GM18498 (cell line): ENCODE measurements around the gene ADORA2A.

Experiments
- ATAC-seq: cut with Tn5 transposase; IDR thresholded peaks from one replicate; pipeline ENCODE4 v1.9.1; 2021; ENCODE audit warnings: mild to moderate bottlenecking, moderate library complexity; ENCODE audit not compliant: unreplicated experiment

ADORA2A gene

DNA sequence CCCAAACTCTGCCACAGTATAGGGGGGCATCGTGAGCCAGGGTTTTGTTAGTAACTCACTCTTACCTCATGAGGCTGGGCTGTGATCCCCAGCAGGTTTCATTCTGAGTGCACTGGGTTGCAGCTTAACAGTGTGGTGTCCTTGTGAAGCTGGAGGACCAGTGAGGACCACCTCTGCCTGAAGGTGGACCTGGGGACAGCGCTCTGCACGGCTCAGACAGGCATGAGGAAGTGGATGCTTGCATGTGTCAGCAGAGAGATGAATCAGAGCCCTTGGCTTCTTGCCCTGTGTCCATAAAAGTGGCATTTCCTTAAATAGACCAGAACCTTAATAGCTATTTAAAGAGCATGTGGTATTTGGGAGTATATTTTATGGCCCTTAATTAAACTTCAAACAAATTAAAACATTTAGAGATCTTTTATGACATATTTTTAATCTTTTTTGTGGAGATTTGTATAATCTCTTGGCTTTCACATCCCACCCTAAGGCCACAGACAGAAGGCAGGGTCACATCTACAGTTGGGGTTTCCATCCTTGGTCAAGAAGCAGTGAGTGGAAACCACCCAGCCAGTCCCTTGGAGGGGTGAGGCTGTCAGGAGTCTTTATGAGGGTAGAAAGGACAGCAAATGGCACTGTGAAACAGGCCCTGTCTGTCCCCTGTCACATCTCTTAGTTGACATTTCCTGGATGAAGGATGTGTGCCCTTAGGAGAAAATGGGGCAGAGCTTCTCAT lies 24.8 kb upstream of the ADORA2A start:
- no peak for ATAC-seq

DNA sequence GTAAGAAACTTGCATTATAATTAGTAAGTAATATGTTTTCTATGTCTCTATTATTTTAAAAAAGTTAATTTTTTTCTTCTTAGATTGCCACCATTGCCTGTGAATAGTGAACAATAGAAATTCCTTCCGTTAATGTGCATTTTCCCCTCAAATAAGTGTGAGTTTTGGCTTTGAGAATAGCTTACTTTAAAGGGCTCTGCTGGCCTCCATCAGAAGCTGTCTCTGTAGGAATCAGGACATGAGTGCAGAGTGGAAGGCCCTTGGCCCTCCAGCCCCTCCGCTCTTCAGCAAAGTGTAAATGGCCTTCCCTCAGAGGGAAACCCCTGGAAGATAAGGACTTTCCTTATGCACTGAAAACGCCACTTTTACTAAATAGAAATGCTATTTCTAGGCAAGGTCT lies 24.1 kb upstream of the ADORA2A start:
- no peak for ATAC-seq

DNA sequence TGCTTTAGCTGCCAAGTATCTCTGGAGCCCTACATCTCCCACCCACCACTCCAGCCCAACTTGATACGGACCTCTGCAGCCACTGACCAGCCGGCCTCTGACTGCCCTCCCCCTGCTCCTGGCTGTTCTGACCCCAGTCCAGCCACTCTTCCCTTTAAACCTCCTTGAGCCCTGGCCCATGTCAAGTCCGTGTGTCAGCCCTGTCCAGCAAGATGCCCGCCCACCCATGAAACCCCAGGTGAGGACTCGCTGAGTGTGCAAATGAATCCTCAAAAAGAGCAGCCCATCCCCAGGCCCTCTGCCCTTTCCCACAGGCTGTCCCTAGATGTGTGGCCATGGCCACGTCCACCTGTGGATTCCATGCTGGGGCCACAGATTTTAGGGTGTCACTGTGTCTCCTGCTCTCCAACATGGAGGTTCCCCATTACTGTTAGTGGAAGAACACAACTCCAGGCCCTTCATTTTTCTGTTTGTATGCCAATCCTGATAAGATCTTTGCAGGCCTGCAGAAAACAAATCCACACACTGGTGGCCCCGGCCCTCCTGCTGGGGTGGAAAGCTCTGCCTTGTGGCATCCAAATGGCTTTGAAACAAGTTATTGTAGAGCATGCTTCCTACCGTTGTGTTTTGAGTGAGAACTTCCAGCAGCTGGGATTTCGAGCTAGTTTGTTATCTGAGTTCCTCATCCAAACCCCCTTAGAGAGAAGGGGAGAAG lies 22.7 kb upstream of the ADORA2A start:
- ATAC-seq: no peak

DNA sequence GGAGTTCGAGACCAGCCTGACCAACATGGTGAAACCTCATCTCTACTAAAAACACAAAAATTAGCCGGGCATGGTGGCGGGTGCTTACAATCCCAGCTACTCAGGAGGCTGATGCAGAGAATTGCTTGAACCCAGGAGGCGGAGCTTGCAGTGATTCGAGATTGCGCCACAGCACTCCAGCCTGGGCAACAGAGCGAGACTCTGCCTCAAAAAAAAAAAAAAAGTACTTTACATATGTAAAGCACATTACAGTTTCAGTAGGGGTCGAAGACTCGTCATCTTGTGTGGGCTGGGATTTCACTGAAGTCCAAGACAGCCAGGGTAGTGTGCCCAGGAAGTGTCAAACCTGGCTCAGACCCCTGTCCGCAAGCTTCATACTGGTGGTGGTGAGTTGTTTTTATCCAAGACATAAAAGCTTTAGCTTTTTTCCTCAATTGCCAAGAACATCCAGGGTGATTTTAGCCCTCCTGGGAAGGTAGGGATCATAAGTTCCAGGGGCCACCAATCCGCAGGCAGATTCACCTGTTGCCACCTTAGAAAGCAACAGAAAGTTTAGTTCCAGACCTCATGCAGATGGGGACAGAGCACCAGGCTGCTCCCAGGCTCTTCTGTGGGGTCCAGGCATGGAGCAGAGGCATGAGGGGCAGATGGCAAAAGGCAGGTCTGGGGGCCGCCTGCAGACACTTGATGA lies 21.6 kb upstream of the ADORA2A start:
- no peak for ATAC-seq

- no peak for ATAC-seq
Observed at GRCh38 chr22:24406322-24407277, 20.8 kb upstream of the ADORA2A start.

DNA sequence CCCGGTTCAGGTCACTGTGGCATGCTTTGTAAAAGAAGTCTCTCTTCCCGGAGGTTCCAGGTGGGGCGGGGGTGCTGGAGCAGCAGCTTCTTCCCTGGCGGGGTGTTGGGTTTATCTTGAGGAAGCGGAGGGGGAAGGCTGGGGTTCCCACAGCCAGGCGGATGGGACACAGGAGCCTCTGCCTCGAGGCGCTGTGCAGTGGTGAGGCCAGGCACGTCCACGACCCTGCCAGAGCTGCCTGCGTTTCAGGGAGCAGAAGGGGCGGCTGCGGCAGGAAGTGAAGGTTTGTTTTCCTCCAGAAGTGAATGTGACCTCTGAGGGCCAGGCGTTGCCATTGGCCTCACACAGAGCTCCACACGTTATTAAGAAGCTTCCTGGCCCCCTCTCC lies 20.1 kb upstream of the ADORA2A start:
- no peak for ATAC-seq

- no peak for ATAC-seq
Observed at GRCh38 chr22:24407884-24408283, 19.5 kb upstream of the ADORA2A start.

DNA sequence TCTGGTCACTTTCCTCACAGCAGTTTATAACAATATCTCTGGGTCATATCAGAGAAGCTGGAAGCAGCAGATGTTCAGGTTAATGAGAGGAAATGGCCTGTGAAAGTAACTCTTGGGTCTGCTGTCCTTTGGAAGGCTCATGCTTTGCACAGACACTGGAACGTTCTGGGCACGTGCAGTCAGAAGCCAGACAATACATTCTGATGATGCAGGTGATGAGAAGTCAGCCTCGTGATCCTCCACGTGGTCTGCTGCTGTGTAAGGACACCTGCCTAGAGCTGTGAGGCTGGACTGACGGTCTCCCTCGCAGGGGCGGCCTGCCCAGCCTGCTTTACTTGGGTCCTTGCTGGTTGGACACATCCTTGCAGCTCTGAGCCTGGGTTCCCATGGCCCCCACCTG lies 18.8 kb upstream of the ADORA2A start:
- no peak for ATAC-seq

DNA sequence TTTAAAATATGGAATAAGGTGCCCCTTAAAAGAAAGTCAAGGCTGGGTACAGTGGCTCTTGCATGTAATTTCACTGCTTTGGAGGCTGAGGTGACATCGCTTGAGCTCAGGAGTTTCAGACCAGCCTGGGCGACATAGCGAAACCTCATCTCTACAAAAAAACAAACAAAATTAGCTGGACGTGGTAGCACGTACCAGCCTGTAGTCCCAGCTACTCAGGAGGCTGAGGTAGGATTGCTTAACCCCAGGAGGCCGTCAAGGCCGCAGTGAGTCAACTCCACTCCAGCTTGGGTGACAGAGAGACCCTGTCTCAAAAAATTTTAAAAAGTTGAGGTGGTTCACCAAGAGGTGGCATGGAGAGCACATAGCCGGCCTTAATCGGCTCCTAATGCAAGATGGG lies 17.7 kb upstream of the ADORA2A start:
- ATAC-seq: no peak

- ATAC-seq: no peak
Observed at GRCh38 chr22:24410110-24410856, 17.1 kb upstream of the ADORA2A start.

DNA sequence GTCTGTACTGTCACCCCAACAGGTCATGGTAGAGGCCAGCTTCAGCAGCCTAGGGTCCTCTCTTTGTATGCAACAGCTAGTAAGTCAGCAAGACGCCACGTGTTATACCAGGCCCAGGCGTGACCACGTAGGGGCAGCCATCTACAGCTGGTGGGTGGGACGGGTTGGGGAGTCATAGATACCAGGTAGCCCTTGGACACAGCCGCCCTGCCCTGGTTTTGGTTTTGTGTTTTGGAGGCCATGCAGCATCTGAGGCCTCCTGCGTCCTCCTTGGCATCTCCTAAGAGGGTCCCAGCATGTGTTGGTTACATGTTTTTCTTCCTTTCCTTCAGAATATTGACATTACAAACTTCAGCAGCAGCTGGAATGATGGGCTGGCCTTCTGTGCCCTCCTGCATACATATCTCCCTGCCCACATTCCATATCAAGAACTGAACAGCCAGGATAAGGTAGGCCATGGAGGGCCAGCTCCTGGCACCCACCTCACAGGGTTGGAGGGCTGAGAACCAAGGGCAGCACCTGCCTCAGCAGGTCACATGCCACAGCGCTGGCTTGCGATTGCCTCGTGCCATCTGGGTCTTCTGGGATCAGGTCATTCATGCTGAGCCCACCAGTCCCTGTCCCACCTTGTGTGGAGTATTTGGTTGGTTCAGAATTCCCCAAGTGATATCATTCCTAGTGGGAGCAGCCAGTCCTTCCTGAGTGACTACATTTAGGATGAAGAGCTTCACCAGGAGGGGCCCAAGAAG lies 16.0 kb upstream of the ADORA2A start:
- no peak for ATAC-seq

DNA sequence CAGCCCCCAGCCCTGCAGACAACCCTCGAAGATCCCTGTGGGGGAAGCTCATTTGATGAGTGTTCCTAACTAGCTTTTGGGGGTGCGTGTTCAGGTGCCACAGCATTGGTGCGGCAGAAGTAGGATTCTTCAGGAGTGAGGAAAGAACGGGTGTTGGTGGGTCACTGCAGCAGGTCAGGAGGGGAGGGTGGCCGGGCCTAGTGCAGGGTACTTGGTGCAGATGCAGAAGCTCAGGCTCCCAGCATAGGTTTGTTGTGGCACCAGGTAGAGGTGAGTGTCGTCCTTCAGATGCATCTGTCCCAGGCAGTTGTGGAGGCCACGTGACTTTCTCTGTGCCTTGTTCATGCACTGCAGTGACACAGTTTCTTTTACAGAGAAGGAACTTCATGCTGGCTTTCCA lies 15.1 kb upstream of the ADORA2A start:
- ATAC-seq: no peak

GRCh38 chr22:24413271-24413670 lies 14.1 kb upstream of the ADORA2A start:
- ATAC-seq: no peak

DNA sequence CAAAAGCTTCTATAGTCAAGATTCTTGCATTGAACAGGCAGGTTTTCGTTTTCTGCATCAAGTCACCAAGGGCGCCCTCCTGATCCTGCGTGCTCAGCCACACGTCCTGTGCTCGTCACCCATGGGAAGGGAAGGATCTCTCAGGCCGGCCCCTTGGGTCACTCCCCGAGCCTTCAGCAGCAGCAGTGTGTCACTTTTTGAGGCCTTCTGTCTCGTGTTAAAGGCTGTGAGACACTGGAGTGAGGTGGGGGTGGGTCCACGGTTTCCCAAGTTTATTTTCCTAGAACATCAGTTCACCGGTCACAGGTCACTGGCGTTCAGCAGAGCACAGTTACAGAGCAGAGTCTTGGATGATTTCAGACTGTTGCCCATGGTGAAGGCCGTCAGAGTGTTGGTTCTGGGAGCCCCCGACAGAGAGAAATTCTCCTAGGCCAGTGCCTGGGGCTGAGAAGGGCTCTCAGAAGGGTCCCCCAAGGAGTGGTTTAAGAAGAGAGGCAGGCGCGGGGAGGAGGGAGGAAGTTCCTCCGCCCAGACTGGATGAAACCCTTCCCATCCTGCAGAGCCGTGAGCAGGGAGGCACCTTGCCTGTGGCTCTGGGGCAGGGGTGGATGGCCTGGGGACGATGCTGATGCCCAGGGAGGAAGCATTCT lies 13.5 kb upstream of the ADORA2A start:
- ATAC-seq: no peak

DNA sequence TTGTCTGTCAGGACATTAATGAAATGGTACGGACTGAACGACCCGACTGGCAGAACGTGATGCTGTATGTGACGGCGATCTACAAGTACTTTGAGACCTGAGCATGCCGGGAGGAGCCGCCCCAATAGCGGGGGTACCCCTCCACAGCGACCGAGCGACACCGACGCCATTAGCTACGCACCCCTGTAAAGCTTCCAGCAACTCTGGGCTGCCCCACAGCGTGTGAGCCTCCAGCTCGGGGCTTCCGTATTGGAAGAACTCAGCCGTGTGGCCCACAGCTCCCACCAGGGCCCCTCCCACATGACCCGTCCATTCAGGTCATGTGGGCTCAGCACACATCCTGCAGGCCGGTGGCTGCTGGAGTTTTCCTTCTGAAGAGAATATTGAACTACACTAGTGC lies 12.9 kb upstream of the ADORA2A start:
- no peak for ATAC-seq

DNA sequence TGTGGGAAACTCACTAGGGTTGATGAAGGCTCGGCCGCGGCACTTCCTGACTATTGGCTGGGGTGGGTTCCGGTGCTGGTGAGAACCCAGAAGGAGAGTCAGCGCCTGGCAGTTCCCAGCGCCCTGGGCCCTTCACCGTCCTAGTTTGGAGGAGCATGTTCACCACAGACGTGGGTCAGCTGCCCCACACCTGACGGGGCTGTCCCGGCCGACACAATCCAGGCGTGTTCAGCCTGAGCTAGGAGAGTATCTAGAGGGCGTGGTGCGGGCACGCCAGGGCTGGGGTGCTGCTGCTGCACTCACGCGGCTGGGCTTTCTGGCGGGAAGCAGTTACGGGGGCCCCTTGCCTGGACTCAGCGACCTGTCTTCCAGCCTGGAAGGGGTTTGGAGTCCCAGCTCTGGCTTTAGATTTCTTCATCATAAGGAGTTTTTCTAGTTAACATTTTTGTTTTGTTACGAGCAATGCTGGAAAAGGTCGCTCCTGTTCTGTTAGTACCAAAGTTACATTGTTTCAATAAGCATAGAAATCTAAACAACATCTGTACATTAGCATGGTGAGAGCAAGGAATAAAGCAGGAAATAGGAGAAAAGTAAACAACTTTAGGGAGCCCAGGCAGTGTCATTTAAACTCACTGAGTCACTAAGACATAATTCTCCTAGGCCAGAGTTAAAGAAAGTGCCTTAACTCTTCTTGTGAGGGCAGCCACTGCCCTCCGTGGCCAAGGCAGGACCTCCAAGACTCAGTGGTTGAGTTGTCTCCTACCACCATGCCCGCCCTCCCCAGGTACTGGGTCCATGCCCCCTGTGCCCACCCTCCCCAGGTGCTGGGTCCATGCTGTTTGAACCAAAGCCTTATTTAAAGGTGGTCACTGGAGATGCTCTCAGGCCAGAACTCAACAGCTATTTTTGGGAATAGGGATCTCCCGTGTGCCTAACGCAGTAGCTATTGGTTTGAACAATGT lies 12.1 kb upstream of the ADORA2A start:
- no peak for ATAC-seq

DNA sequence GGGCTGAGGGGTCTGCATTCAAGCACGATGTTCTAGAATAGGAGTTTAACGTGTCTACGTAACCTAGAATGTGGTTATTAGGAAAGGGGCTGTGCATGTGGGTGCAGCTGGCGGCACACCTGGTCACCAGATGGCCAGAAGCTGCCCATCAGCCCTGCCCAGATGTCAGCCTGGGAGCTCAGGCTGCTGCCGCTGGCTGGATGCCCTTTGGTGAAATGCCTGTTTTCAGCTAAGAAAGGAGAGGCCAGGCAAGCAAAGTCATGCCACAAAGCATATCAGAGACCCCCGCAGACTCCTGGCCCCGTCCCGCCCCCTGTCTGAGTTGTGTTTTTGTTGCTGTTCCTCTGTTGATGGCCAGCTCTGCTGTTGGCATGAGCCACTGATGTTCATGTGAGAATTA lies 11.3 kb upstream of the ADORA2A start:
- ATAC-seq: no peak

GRCh38 chr22:24416611-24417010 lies 10.8 kb upstream of the ADORA2A start:
- no peak for ATAC-seq
